Adipose tissue (tissue), 3 donors: ENCODE measurements around the gene CBY1. TPM values are rescaled to one million over a fixed set of nuclear protein-coding genes. Genes with fewer than 3 reads are reported as not detected.
"Not testable (repeated sequence)": the region's sequence is repeated elsewhere in the genome, so short reads cannot be mapped to it uniquely, and the experiment has no call there.

ENCODE experiments used
- H3K27ac ChIP-seq: one replicate; pipeline ENCODE4 v1.5.1; 2013; ENCODE audit warnings: low read depth, low read length
- WGBS, 3 donors: extraction: QIAGEN DNeasy Blood & Tissue Kit; methylation state at CpG; one replicate each; pipeline ENCODE4 v1.1.7; 2013; 5-methylcytosine and 5-hydroxymethylcytosine counted together
- polyA plus RNA-seq, 3 donors: library from polyadenylated mRNA; stranded (reverse); fragments of 200-250 nt; gene quantifications; one replicate each; pipeline ENCODE4 v1.2.3, GENCODE V29; 2013
- donor health status: healthy with polysubstance abuse.
- donor health status: Bipolar disorder and iron deficiency.
- donor health status: healthy.

Gene CBY1
- 10 to 100 TPM; 22.8 to 69.5 (median 23.6) TPM for polyA plus RNA-seq

GRCh38 chr22:38656256-38657044 lies at the start of gene CBY1, which contains the start of gene FAM227A:
CBY1 (plus strand) TSS chr22:38656638; CDS start chr22:38668055, 11,417 bp downstream.
FAM227A (minus strand) TSS chr22:38656392; CDS start chr22:38650168, 6,224 bp downstream.
- WGBS, 3 donors = 0 to 1% (median 0%) methylated on average over 66 of the region's 66 CpGs
- peak within 1 kb of the TSS; percentile 13 for H3K27ac ChIP-seq

GRCh38 chr22:38607680-38608079 lies 48.8 kb upstream of the CBY1 start:
- no peak overlapping the region for H3K27ac ChIP-seq
- 62 to 90% (median 89%) methylated on average over 3 of the region's 3 CpGs for WGBS, 3 donors

GRCh38 chr22:38608992-38609750 lies 47.3 kb upstream of the CBY1 start:
- H3K27ac ChIP-seq = no peak overlapping the region
- 82 to 90% (median 88%) methylated on average over 13 of the region's 13 CpGs for WGBS, 3 donors

GRCh38 chr22:38610234-38610633 lies 46.2 kb upstream of the CBY1 start:
- H3K27ac ChIP-seq = no peak overlapping the region
- 92 to 94% (median 92%) methylated on average over 5 of the region's 5 CpGs for WGBS, 3 donors

- WGBS, 3 donors = 94 to 96% (median 94%) methylated on average over 5 of the region's 5 CpGs
- no peak overlapping the region for H3K27ac ChIP-seq
Observed at GRCh38 chr22:38611559-38611958, 44.9 kb upstream of the CBY1 start.

- no peak overlapping the region for H3K27ac ChIP-seq
- WGBS, 3 donors = 85 to 95% (median 86%) methylated on average over 5 of the region's 5 CpGs
Observed at GRCh38 chr22:38612217-38613006, 44.0 kb upstream of the CBY1 start.

GRCh38 chr22:38613588-38613987 lies 42.9 kb upstream of the CBY1 start:
- WGBS, 3 donors = 85 to 91% (median 89%) methylated on average over 4 of the region's 4 CpGs
- no peak overlapping the region for H3K27ac ChIP-seq

GRCh38 chr22:38614332-38615063 lies 41.9 kb upstream of the CBY1 start:
- no peak overlapping the region for H3K27ac ChIP-seq
- WGBS, 3 donors = 69 to 73% (median 73%) methylated on average over 4 of the region's 4 CpGs

GRCh38 chr22:38615064-38615405 lies 41.4 kb upstream of the CBY1 start:
- WGBS, 3 donors = 88 to 93% (median 89%) methylated on average over 9 of the region's 9 CpGs
- not testable (repeated sequence) for H3K27ac ChIP-seq

GRCh38 chr22:38618258-38618657 lies 38.2 kb upstream of the CBY1 start:
- WGBS, 3 donors = 94 to 100% (median 98%) methylated on average over 1 of the region's 1 CpG
- H3K27ac ChIP-seq = no peak overlapping the region

GRCh38 chr22:38618682-38619081 lies 37.8 kb upstream of the CBY1 start:
- 93 to 94% (median 93%) methylated on average over 2 of the region's 2 CpGs for WGBS, 3 donors

GRCh38 chr22:38623351-38623750 lies 33.1 kb upstream of the CBY1 start:
- WGBS, 3 donors = 69 to 76% (median 71%) methylated on average over 4 of the region's 4 CpGs
- H3K27ac ChIP-seq = no peak overlapping the region

More at GRCh38 chr22:38618682-38619081, 37.8 kb upstream of the CBY1 start:
- no peak overlapping the region for H3K27ac ChIP-seq

- WGBS, 3 donors = 68 to 85% (median 73%) methylated on average over 5 of the region's 5 CpGs
- H3K27ac ChIP-seq = no peak overlapping the region
Observed at GRCh38 chr22:38628444-38628843, 28.0 kb upstream of the CBY1 start.

- whole genome bisulfite sequencing, 3 donors = 81 to 93% (median 88%) methylated on average over 4 of the region's 4 CpGs
Observed at GRCh38 chr22:38629108-38629507, 27.3 kb upstream of the CBY1 start.

GRCh38 chr22:38631724-38632123 lies 24.7 kb upstream of the CBY1 start:
- 67 to 86% (median 68%) methylated on average over 9 of the region's 9 CpGs for WGBS, 3 donors
- H3K27ac ChIP-seq = no peak overlapping the region

More at GRCh38 chr22:38629108-38629507, 27.3 kb upstream of the CBY1 start:
- H3K27ac ChIP-seq = no peak overlapping the region

GRCh38 chr22:38632528-38632927 lies 23.9 kb upstream of the CBY1 start:
- H3K27ac ChIP-seq = no peak overlapping the region
- 66 to 91% (median 87%) methylated on average over 3 of the region's 3 CpGs for WGBS, 3 donors

- 89 to 91% (median 90%) methylated on average over 2 of the region's 2 CpGs for WGBS, 3 donors
- no peak overlapping the region for H3K27ac ChIP-seq
Observed at GRCh38 chr22:38638216-38638615, 18.2 kb upstream of the CBY1 start.

- H3K27ac ChIP-seq = no peak overlapping the region
- WGBS, 3 donors = 64 to 75% (median 67%) methylated on average over 3 of the region's 3 CpGs
Observed at GRCh38 chr22:38638728-38639127, 17.7 kb upstream of the CBY1 start.
